HepG2 (cell line): ENCODE results near the gene PPME1. TPM values are rescaled to one million over a fixed set of nuclear protein-coding genes. Genes with fewer than 3 reads are reported as not detected.

Experiments used
- ATAC-seq: fragments of 200-7000 bp; cut with Tn5 transposase; 3 replicates; pipeline ENCODE4 v1.9.1; 2020; ENCODE audit warnings: mild to moderate bottlenecking, moderate library complexity
- BruUV-seq: library from RNA; stranded (reverse); fragments of 400-500 nt; replicated peaks from 2 replicates; lab custom pipeline; 2021; lab: Mats Ljungman, UMichigan
- CTCF ChIA-PET: fragments of 300-600 bp; formaldehyde crosslinking; extraction: SDS; loops from one replicate; lab custom pipeline; 2021; ENCODE audit warnings: low total read pairs, inconsistent platforms, low intra/inter-chr PET ratio; lab: Yijun Ruan, JAX
- POLR2A ChIA-PET: fragments of 350-600 bp; sonication (Branson Sonifier 250); formaldehyde crosslinking; loops from one replicate; lab custom pipeline; 2020; ENCODE audit warnings: antibody characterized with exemption, inconsistent platforms; lab: Yijun Ruan, JAX
- DNase-seq: peaks from one replicate; pipeline ENCODE4 v3.0.0-alpha.2; 2015; ENCODE audit warnings: low spot score
- FAIRE-seq: peaks from 3 replicates; lab custom pipeline; 2011; peaks lifted over from hg19 to GRCh38; lab: Jason Lieb, UNC
- H2AFZ ChIP-seq: one replicate; pipeline ENCODE4 v1.6.1; 2011; ENCODE audit warnings: low read length, inconsistent platforms
- H3K27ac ChIP-seq: fragments of 300-600 bp; 3 replicates; pipeline ENCODE4 v1.8.0; 2011; ENCODE audit warnings: mixed run types, mild to moderate bottlenecking, mixed read lengths, low read length, inconsistent platforms; ENCODE audit not compliant: insufficient read depth; ENCODE audit errors: extremely low read length
- H3K27me3 ChIP-seq, 2 experiments: fragments of 200-600 bp in 1 of 2; 2 replicates in 1 of 2; 3 replicates in 1 of 2; pipeline versions ENCODE4 v1.6.0 to v1.8.0; 2011; ENCODE audit warnings: low read length in 2 of 2, mild to moderate bottlenecking in 2 of 2, moderate library complexity in 2 of 2, inconsistent platforms in 1 of 2; ENCODE audit not compliant: insufficient read depth in 2 of 2, control insufficient read depth in 1 of 2
- H3K36me3 ChIP-seq, 2 experiments: fragments of 200-600 bp in 1 of 2; replicated peaks in 1 of 2; 2 replicates in 1 of 2; 3 replicates in 1 of 2; pipeline versions ENCODE4 v1.5.1 to v1.8.0; 2011; ENCODE audit warnings: low read length in 2 of 2, inconsistent platforms in 1 of 2; ENCODE audit not compliant: insufficient read depth in 2 of 2, control insufficient read depth in 1 of 2
- H3K4me1 ChIP-seq: 2 replicates; pipeline ENCODE4 v1.5.1; 2012; ENCODE audit warnings: low read length, inconsistent platforms; ENCODE audit not compliant: insufficient read depth
- H3K4me2 ChIP-seq: 2 replicates; pipeline ENCODE4 v1.6.0; 2011; ENCODE audit warnings: low read depth, low read length, inconsistent platforms
- H3K4me3 ChIP-seq, 3 experiments: fragments of 200-600 bp in 1 of 3; sonication (generic), shearing (Covaris generic) in 1 of 3; replicated peaks in 1 of 3; 2 replicates each; pipeline ENCODE4 v1.5.1; 2011 to 2016; ENCODE audit warnings: low read length in 3 of 3, inconsistent platforms in 2 of 3, low read depth in 2 of 3, mild to moderate bottlenecking in 2 of 3, control low read depth in 1 of 3, mixed read lengths in 1 of 3; ENCODE audit not compliant: insufficient read depth in 1 of 3
- H3K79me2 ChIP-seq: one replicate; pipeline ENCODE4 v1.6.1; 2011; ENCODE audit warnings: low read length, inconsistent platforms; ENCODE audit not compliant: insufficient read depth
- H3K9ac ChIP-seq: 2 replicates; pipeline ENCODE4 v1.6.0; 2011; ENCODE audit warnings: mild to moderate bottlenecking, low read depth, low read length, inconsistent platforms; ENCODE audit not compliant: insufficient read depth
- H3K9me3 ChIP-seq: 2 replicates; pipeline ENCODE4 v1.5.1; 2012; ENCODE audit warnings: mild to moderate bottlenecking, low read length
- H4K20me1 ChIP-seq: 2 replicates; pipeline ENCODE4 v1.6.0; 2011; ENCODE audit warnings: inconsistent platforms, mild to moderate bottlenecking, low read length, moderate library complexity; ENCODE audit not compliant: insufficient read depth
- DNMT3B ChIP-seq: conservative IDR thresholded peaks from 2 replicates; pipeline ENCODE4 v1.6.1; 2016; ENCODE audit warnings: missing biosample characterization, control low read depth
- ERF ChIP-seq: IDR thresholded peaks from 2 replicates; pipeline ENCODE4 v1.6.1; 2018; ENCODE audit warnings: missing biosample characterization, missing genetic modification reagents
- FOXA3 ChIP-seq: IDR thresholded peaks from 2 replicates; pipeline ENCODE4 v1.6.1; 2016; ENCODE audit warnings: missing genetic modification reagents, missing compliant biosample characterization
- FOXP1 ChIP-seq, 2 experiments: fragments of 450-650 bp in 1 of 2; IDR thresholded peaks; 2 replicates each; pipeline ENCODE4 v1.6.1; 2017 to 2018; ENCODE audit warnings: antibody characterized with exemption in 1 of 2
- KLF13 ChIP-seq: sonication (generic); formaldehyde crosslinking; IDR thresholded peaks from 2 replicates; pipeline ENCODE4 v1.4.0; 2020; ENCODE audit warnings: mild to moderate bottlenecking, missing genetic modification reagents
- MXD1 ChIP-seq: sonication (generic); formaldehyde crosslinking; IDR thresholded peaks from 2 replicates; pipeline ENCODE4 v1.4.0; 2020; ENCODE audit warnings: mild to moderate bottlenecking, missing genetic modification reagents
- NBN ChIP-seq: fragments of 450-650 bp; conservative IDR thresholded peaks from 2 replicates; pipeline ENCODE4 v1.6.1; 2017
- SMAD9 ChIP-seq: sonication (generic); formaldehyde crosslinking; IDR thresholded peaks from 2 replicates; pipeline ENCODE4 v1.5.1; 2020; ENCODE audit warnings: mild to moderate bottlenecking, missing genetic modification reagents
- TBP ChIP-seq: sonication (generic); formaldehyde crosslinking; IDR thresholded peaks from 2 replicates; pipeline ENCODE4 v1.5.0; 2020; ENCODE audit warnings: missing genetic modification reagents
- ZHX2 ChIP-seq, 2 experiments: sonication (generic) in 1 of 2; formaldehyde crosslinking in 1 of 2; IDR thresholded peaks; 2 replicates each; pipeline versions ENCODE4 v1.6.1 to v1.9.0; 2014 to 2022; ENCODE audit warnings: antibody characterized with exemption in 1 of 2, borderline replicate concordance in 1 of 2, inconsistent platforms in 1 of 2, low read depth in 1 of 2, missing genetic modification reagents in 1 of 2
- ZNF282 ChIP-seq: fragments of 450-650 bp; IDR thresholded peaks from 2 replicates; pipeline ENCODE4 v1.6.1; 2018; ENCODE audit not compliant: partially characterized antibody
- ZNF30 ChIP-seq: sonication (generic); formaldehyde crosslinking; IDR thresholded peaks from 2 replicates; pipeline ENCODE4 v1.5.0; 2020; ENCODE audit warnings: mild to moderate bottlenecking, missing genetic modification reagents
- ZZZ3 ChIP-seq: sonication (generic); formaldehyde crosslinking; IDR thresholded peaks from 2 replicates; pipeline ENCODE4 v1.4.0; 2020; ENCODE audit warnings: missing genetic modification reagents, mild to moderate bottlenecking, borderline replicate concordance
- WGBS: methylation state at CpG from one replicate; pipeline ENCODE4 v1.1.6; 2017; ENCODE audit warnings: low lambda C conversion rate; 5-methylcytosine and 5-hydroxymethylcytosine counted together
- in situ Hi-C: cut with HindIII; loops from 2 replicates; pipeline ENCODE4 v1.10.0; 2017; ENCODE audit warnings: low pct_unique_long_range_greater_than_20kb; ENCODE audit not compliant: extremely low pct_ligation_motif_present
- intact Hi-C: fragments of 100-400 bp; cut with micrococcal nuclease; formaldehyde crosslinking; loops from one replicate; pipeline ENCODE4 v1.10.0; 2022; ENCODE audit not compliant: unreplicated experiment
- polyA plus RNA-seq, 8 experiments: library from polyadenylated mRNA; depleted of rRNA in 3 of 8; stranded (reverse) in 7 of 8; unstranded in 1 of 8; fragments of >200 nt; fragmentation: Illumina TruSeq in 4 of 8; extraction: Trizol in 4 of 8; gene quantifications; 2 replicates each; pipeline versions ENCODE4 v1.2.1 to v1.2.3, GENCODE V29; 2011 to 2016; ENCODE audit warnings: low read depth in 4 of 8, missing spikeins in 1 of 8, mixed read lengths in 1 of 8; ENCODE audit not compliant: insufficient read depth in 1 of 8
- total RNA-seq, 5 experiments: library from RNA; depleted of rRNA; stranded (reverse); fragments of >200 nt; fragmentation: Illumina TruSeq; extraction: Trizol; gene quantifications; 2 replicates each; pipeline ENCODE4 v1.2.3, GENCODE V29; 2016; ENCODE audit warnings: low read depth in 1 of 5
- TF ChIP-seq, protein P1 (sequence below), 2 experiments: fragments of 450-650 bp in 1 of 2; sonication (generic) in 1 of 2; formaldehyde crosslinking; IDR thresholded peaks; 2 replicates each; pipeline versions ENCODE4 v1.5.0 to v1.8.0; 2020 to 2022; ENCODE audit warnings: mild to moderate bottlenecking in 1 of 2, missing genetic modification reagents in 1 of 2
- TF ChIP-seq, protein P2 (sequence below): sonication (generic); formaldehyde crosslinking; IDR thresholded peaks from 2 replicates; pipeline ENCODE4 v1.4.0; 2020; ENCODE audit warnings: low read depth, mild to moderate bottlenecking, missing genetic modification reagents

PPME1 gene
- total and polyA plus RNA-seq, 2 of the 13 experiments (the other 11 are each of a cell fraction or from before 2014, with no cell fraction given): 31.3 to 56.0 TPM

- TF ChIP-seq, protein P1, sequence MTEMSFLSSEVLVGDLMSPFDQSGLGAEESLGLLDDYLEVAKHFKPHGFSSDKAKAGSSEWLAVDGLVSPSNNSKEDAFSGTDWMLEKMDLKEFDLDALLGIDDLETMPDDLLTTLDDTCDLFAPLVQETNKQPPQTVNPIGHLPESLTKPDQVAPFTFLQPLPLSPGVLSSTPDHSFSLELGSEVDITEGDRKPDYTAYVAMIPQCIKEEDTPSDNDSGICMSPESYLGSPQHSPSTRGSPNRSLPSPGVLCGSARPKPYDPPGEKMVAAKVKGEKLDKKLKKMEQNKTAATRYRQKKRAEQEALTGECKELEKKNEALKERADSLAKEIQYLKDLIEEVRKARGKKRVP (CRISPR knock-in tag; IDR thresholded peaks at IDR 0.05): no peak
- TF ChIP-seq ZHX2 (IDR thresholded peaks at IDR 0.05; ENCODE audit: low read depth): no peak
- TF ChIP-seq ZHX2 (CRISPR knock-in tag; IDR thresholded peaks at IDR 0.05; ENCODE audit: borderline replicate concordance): no peak
- TF ChIP-seq SMAD9: no peak
These were observed 38.3 kb upstream of the PPME1 start (continued) for GRCh38 chr11:74132833-74133232.

- Histone ChIP-seq H4K20me1 (no peaks in the 10 kb centered on the region), H3K4me1 (peaks cover 8% of the 10 kb centered on the region), H2AFZ (no peak overlapping the region), H3K9ac (no peak overlapping the region), H3K9me3 (no peaks in the 10 kb centered on the region), H3K4me2 (no peak overlapping the region), H3K27ac (no peak overlapping the region), H3K27me3 (no peaks in the 10 kb centered on the region), H3K4me3 (no peak overlapping the region), H3K36me3 (peaks cover 0 to 9% of the 10 kb centered on the region in 2 experiments; a peak in 2 of 5 replicates), H3K79me2 (no peaks in the 10 kb centered on the region)
- DNase-seq (no peak), ATAC-seq (no peak), FAIRE-seq (no peak)
- WGBS: 95% methylated on average over 3 of the region's 3 CpGs
- ChIA-PET CTCF (no interaction called here), POLR2A (no interaction called here)
- no TSS peak for BruUV-seq
- intact Hi-C loops: no loop called here
- in situ Hi-C loops: no loop called here
- TF ChIP-seq, protein P2, sequence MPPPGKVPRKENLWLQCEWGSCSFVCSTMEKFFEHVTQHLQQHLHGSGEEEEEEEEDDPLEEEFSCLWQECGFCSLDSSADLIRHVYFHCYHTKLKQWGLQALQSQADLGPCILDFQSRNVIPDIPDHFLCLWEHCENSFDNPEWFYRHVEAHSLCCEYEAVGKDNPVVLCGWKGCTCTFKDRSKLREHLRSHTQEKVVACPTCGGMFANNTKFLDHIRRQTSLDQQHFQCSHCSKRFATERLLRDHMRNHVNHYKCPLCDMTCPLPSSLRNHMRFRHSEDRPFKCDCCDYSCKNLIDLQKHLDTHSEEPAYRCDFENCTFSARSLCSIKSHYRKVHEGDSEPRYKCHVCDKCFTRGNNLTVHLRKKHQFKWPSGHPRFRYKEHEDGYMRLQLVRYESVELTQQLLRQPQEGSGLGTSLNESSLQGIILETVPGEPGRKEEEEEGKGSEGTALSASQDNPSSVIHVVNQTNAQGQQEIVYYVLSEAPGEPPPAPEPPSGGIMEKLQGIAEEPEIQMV (CRISPR knock-in tag): no peak
- TF ChIP-seq NBN: no peak
- TF ChIP-seq TBP (CRISPR knock-in tag): no peak
- no peak for TF ChIP-seq FOXP1 (IDR thresholded peaks at IDR 0.05)
- no peak for TF ChIP-seq FOXP1 (CRISPR knock-in tag; IDR thresholded peaks at IDR 0.05)
- TF ChIP-seq ZNF282: no peak
- no peak for TF ChIP-seq KLF13 (CRISPR knock-in tag)
- TF ChIP-seq FOXA3 (CRISPR knock-in tag): no peak
- TF ChIP-seq MXD1 (CRISPR knock-in tag): no peak
- TF ChIP-seq ERF (CRISPR knock-in tag): no peak
- no peak for TF ChIP-seq DNMT3B (CRISPR knock-in tag)
- no peak for TF ChIP-seq ZNF30 (CRISPR knock-in tag)
- TF ChIP-seq ZZZ3: no peak
These were observed 37.7 kb upstream of the PPME1 start for GRCh38 chr11:74133436-74133835.
